ENCODE measurements around the gene FBXO38.
"Not testable (repeated sequence)": the region's sequence is repeated elsewhere in the genome, so short reads cannot be mapped to it uniquely, and the experiment has no call there.

FBXO38 gene

GRCh38 chr5:148437249-148437648 is 53.5 kb downstream of the FBXO38 start:
- FAIRE-seq: no peak

GRCh38 chr5:148438933-148439332 is 55.2 kb downstream of the FBXO38 start:
- no peak for FAIRE-seq

DNA sequence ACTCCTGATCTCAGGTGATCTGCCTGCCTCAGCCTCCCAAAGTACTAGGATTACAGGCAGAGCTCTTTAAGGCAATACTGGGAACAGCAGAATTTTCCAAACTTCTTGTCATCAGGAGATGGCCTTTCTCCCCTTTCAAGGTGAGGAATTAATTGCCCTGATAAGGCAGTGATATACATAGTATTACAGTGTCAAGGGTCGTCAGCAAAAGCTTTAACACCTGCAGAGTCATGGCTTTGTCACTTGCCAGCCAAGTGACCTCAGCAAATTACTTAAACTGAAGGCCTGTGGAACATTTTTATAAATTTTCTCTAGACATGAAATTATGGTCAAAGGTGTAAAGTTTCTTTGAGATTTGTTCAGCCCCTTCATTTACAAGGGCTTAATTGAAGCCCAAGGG is 59.5 kb downstream of the FBXO38 start:
- no peak for FAIRE-seq

DNA sequence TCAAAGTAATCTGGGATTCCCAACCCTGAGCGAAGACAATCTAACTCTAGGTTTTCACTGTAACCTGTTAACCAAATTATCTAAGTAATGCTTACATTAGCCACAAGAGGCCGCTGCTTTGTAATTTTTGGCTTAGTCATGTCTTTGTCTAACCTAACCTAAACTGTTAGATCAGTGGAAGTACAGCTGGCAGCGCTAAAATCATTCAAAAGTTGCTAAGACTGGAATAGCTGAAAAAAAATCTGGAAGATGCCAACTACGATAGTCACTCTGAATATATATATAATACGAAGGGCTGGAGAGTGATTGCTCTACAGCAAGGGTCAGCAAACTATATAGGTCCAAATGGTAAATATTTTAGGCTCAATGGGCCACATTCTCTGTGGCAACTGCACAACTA is 60.2 kb downstream of the FBXO38 start:
- peak; percentile 57 for FAIRE-seq

- no peak for FAIRE-seq
These were observed 61.8 kb downstream of the FBXO38 start for GRCh38 chr5:148445578-148445977.

- FAIRE-seq: no peak
These were observed 62.9 kb downstream of the FBXO38 start for GRCh38 chr5:148446611-148447010.

DNA sequence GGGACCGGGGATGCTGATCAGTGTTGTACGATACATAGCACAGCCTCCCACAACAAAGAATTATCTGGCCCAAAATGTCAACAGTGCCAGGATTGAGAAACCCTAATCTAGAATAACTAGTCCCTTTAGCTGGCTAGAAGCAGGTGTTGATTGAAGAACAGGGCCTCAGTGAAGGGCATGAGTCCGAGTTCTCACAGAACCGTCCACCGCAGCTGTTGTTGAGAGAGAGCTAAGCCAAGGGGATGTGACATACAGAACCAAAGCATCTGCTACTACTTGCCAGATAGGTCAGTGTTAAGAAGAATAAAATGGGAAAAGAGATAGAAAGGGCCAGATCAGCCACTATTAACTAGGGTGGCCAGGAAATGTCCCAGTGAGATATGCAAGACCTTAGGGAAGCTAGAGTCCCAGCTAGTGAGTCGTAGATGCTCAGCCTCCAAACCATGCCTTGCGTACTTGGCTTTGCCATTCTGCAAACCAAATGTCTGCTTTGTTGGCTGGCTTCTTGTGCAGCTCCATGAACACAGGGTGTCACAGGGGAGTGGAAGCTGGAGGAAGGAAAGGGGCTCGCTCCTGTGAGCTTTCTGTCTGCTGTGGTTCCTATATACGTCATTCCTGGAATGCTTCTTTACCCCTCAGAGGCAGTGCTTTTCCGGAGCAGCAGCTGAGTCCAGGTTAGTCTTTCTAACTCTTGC is 68.9 kb downstream of the FBXO38 start:
- no peak for FAIRE-seq

DNA sequence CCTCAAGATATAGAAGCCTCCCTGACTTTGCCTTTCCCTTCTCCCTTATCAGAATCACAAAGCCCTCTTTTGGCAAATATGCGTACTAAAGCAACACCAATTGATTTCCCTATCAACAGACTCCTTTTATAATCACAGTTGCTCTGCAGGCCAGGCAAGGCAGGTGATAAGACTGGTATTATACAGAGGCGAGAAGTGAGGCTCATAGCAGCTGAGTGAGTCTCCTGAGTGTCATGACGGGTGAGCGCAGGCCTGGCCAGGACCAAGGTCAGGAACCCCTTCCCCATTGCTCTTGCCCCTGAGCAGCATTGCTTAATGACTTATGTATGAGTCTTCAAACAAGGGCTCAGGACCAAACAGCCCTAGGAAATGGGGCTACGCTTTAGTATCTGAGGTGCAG is 70.8 kb downstream of the FBXO38 start:
- FAIRE-seq: no peak

DNA sequence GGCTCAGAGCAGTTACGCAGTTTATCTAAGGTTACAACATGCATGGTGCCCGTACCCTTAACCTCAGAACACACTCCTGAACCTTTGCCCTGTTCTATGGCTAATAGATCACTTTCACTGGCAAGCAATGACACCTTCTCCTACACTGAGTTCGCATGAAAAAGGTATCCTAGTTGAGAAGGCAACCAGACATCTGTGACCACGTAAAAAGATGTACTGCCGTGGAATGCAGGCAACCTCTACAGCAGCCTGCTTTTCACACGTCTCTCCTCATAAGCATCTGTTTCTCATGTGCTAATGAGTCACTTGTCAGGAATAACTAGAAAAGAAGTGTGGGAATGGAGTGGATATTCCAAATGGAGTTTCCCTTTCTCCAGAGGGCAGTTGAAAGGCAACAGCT is 71.4 kb downstream of the FBXO38 start:
- no peak for FAIRE-seq

GRCh38 chr5:148457183-148457620 is 73.4 kb downstream of the FBXO38 start:
- FAIRE-seq: no peak

GRCh38 chr5:148458036-148458888 is 74.5 kb downstream of the FBXO38 start:
- no peak for FAIRE-seq

GRCh38 chr5:148459669-148460068 is 75.9 kb downstream of the FBXO38 start:
- FAIRE-seq: no peak

- no peak for FAIRE-seq
These were observed 81.8 kb downstream of the FBXO38 start for GRCh38 chr5:148465381-148466235.

DNA sequence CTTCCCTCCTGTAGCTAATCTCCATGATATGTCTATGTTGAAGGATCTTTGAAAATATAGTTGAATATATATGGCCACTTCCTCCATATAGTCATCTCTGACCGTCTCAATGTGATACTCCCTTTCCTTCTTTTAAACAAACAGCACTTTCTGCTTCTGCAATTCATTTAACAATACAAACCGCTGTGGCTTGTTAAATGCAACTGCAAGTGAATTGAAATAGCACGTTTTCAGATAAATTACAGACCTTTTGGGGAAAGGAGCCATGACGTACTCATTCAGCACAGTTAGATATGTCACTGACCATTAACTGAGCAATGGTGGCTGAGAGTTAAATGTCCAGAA is 82.5 kb downstream of the FBXO38 start:
- no peak for FAIRE-seq

DNA sequence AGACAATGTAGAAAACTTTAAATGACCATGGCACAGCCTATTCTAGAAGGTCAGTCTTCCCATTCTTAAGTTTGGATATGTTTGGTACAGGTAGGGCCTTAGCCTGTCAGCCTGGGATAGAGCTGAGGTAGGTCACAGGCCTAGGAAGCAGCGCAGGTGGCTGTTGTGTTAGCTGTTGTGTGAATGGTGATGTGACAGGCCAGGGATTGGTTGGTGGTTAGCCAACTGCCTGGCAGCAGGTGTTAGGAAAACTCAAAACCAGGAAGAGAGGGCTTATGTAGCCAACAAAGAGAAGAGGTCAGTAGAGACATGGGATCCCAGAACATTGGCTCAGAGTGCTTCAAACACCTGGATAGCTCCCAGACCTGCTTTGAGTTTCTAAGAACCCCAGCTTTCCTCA is 84.2 kb downstream of the FBXO38 start:
- no peak for FAIRE-seq

GRCh38 chr5:148468746-148469145 is 85.0 kb downstream of the FBXO38 start:
- not testable (repeated sequence) for FAIRE-seq

- no peak for FAIRE-seq
These were observed 85.8 kb downstream of the FBXO38 start for GRCh38 chr5:148469501-148469935.

DNA sequence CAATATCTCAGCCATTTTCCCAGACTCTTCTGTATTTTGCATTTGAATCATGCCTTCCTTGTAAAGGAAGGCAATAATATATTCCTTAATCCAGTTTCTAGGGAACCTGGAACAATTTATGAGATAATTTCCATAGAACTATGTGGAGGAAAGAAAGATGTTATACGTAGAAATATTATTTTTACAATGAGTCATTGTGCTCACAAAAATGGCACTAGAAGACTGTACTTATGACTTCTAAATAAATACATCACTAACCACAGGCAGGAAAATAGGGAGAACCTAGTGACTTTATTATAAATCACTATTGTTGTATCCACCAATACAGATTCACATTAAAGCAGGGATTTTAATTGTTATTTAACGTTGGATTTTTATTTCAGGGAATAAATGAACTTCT is 87.6 kb downstream of the FBXO38 start:
- FAIRE-seq: no peak

- no peak for FAIRE-seq
These were observed 90.3 kb downstream of the FBXO38 start for GRCh38 chr5:148474025-148474511.

GRCh38 chr5:148476302-148476701 is 92.5 kb downstream of the FBXO38 start:
- FAIRE-seq: no peak

DNA sequence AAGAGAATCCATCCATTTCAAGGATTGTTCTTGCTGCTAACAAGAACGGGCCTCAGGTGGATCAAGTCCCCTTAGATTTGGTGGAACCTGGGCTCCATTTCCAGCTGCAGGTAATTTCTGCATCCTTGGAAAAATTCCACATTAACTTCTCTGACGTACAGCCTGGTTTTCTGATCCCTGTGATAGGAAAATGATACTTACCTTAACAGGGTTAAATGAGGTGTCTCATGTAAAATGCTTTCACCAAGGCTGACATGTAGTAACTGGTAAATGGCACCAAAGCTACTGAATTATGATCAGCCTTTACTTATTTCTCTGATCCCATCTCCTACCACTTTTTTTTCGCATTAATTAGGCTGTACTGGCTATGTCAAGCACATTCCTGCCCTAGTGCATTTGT is 93.7 kb downstream of the FBXO38 start:
- FAIRE-seq: no peak

- FAIRE-seq: no peak
These were observed 98.4 kb downstream of the FBXO38 start for GRCh38 chr5:148482196-148482595.
